ENCODE results near the gene FOXO6. TPM values are rescaled to one million over a fixed set of nuclear protein-coding genes. Genes with fewer than 3 reads are reported as not detected.

The FOXO6 gene
- total and polyA plus RNA-seq, 10 of the 15 experiments (the other 5 are each of a cell fraction or from before 2014, with no cell fraction given) = 0.37 TPM; not detected in 9

- H3K27me3 ChIP-seq (replicated peaks in 1 of 2; ENCODE audit: control insufficient read depth in 2 of 2, insufficient read depth in 2 of 2, low read length in 1 of 2) = peaks cover 0 to 1% of the 10 kb centered on the region in 2 experiments; a peak in 1 of 4 replicates
- H3K4me2 ChIP-seq (ENCODE audit: control insufficient read depth, insufficient read depth) = no peak overlapping the region
- ChIA-PET RAD21 (ENCODE audit: unreplicated experiment) (interaction anchor here (1.3 kb wide), 1 partner anchor 75 kb away, joined by 3 read pairs; no protein-coding TSS in a partner anchor), POLR2A (no interaction called here), CTCF (interaction anchor here (1.5 kb wide), 1 partner anchor 74 kb away, joined by 3 read pairs; no protein-coding TSS in a partner anchor), SMC1A (ENCODE audit: uncharacterized antibody, unreplicated experiment) (interaction anchor here (1.0 kb wide), 1 partner anchor 76 kb away, joined by 3 read pairs; no protein-coding TSS in a partner anchor)
- H3K4me3 ChIP-seq = no peak overlapping the region
- no peak overlapping the region for H3K9ac ChIP-seq (ENCODE audit: control insufficient read depth, insufficient read depth, low read length)
- TF ChIP-seq IRF5 (IDR thresholded peaks at IDR 0.05; ENCODE audit: borderline replicate concordance) = no peak
- no peak for TF ChIP-seq POLR2A (IDR thresholded peaks at IDR 0.05; ENCODE audit: low read depth, low read length)
- TF ChIP-seq E4F1 (IDR thresholded peaks at IDR 0.05; ENCODE audit: borderline replicate concordance, partially characterized antibody) = no peak
- no peak for TF ChIP-seq EED (IDR thresholded peaks at IDR 0.05; ENCODE audit: low read depth)
- TF ChIP-seq NFYB (IDR thresholded peaks at IDR 0.05; ENCODE audit: insufficient read depth, low read depth, low read length) = 0 out of 2 replicates have a peak, but pooled peaks have one; percentile 36
- no peak for TF ChIP-seq FOXM1 (IDR thresholded peaks at IDR 0.05; ENCODE audit: low read depth, low read length)
- TF ChIP-seq ZNF217 (IDR thresholded peaks at IDR 0.05) = no peak
- H4K20me1 ChIP-seq (ENCODE audit: control insufficient read depth, insufficient read depth) = no peaks in the 10 kb centered on the region
- BruUV-seq (replicated peaks) = no TSS peak
- DNase-seq (ENCODE audit: low read depth, low spot score) (no peak), ATAC-seq (no peak), FAIRE-seq (no peak)
- H3K36me3 ChIP-seq (ENCODE audit: control insufficient read depth in 2 of 2, insufficient read depth in 2 of 2, low read length in 1 of 2) = no peaks in the 10 kb centered on the region
- WGBS (ENCODE audit: insufficient coverage, insufficient replicate concordance, low lambda C conversion rate, missing lambda C conversion rate) = 62% methylated on average over 5 of the region's 5 CpGs
- no peaks in the 10 kb centered on the region for H3K4me1 ChIP-seq (ENCODE audit: control insufficient read depth, insufficient read depth, low read length)
- peaks cover 4% of the 10 kb centered on the region; the same call in 2 of the 3 replicates for H3K9me3 ChIP-seq (replicated peaks; ENCODE audit: control insufficient read depth, insufficient read depth, low read length)
- intact Hi-C loops (cut with micrococcal nuclease; ENCODE audit: unreplicated experiment) = no loop called here
- no peaks in the 10 kb centered on the region for H3K79me2 ChIP-seq (ENCODE audit: control insufficient read depth, insufficient read depth, low read length)
- H2AFZ ChIP-seq (ENCODE audit: control insufficient read depth, low read depth, low read length) = no peak overlapping the region
- in situ Hi-C loops (cut with MboI) = no loop called here
- H3K27ac ChIP-seq (ENCODE audit: control insufficient read depth, insufficient read depth) = no peak overlapping the region
These were observed 35.8 kb downstream of the FOXO6 start for GRCh38 chr1:41397020-41397419.
